ENCODE data around the gene LHX8. TPM values are rescaled to one million over a fixed set of nuclear protein-coding genes. Genes with fewer than 3 reads are reported as not detected.

Gene LHX8
- total and polyA plus RNA-seq, 9 of the 15 experiments (the other 6 are each of a cell fraction or from before 2014, with no cell fraction given): not detected

GRCh38 chr1:75198163-75198562, 64.0 kb downstream of the LHX8 start (continued):
- TF ChIP-seq MECOM (CRISPR knock-in tag; IDR thresholded peaks at IDR 0.05) (no peak), ZNF584 (CRISPR knock-in tag; IDR thresholded peaks at IDR 0.05; ENCODE audit: low read depth) (no peak), TRIM28 (IDR thresholded peaks at IDR 0.05) (no peak), NFXL1 (CRISPR knock-in tag; IDR thresholded peaks at IDR 0.05) (no peak), OTX1 (CRISPR knock-in tag; IDR thresholded peaks at IDR 0.05) (no peak), SNIP1 (IDR thresholded peaks at IDR 0.05; ENCODE audit: low read depth) (no peak), ZNF174 (CRISPR knock-in tag; IDR thresholded peaks at IDR 0.05) (no peak), MBD1 (CRISPR knock-in tag; IDR thresholded peaks at IDR 0.05) (no peak), ZNF398 (CRISPR knock-in tag; IDR thresholded peaks at IDR 0.05) (no peak), E2F4 (CRISPR knock-in tag; IDR thresholded peaks at IDR 0.05; ENCODE audit: low read depth) (no peak)
